ENCODE data around the gene CHRND. TPM values are rescaled to one million over a fixed set of nuclear protein-coding genes. Genes with fewer than 3 reads are reported as not detected.

The CHRND gene
- total RNA-seq, 1 experiment from 2014 or later, result 0.05 TPM

DNA sequence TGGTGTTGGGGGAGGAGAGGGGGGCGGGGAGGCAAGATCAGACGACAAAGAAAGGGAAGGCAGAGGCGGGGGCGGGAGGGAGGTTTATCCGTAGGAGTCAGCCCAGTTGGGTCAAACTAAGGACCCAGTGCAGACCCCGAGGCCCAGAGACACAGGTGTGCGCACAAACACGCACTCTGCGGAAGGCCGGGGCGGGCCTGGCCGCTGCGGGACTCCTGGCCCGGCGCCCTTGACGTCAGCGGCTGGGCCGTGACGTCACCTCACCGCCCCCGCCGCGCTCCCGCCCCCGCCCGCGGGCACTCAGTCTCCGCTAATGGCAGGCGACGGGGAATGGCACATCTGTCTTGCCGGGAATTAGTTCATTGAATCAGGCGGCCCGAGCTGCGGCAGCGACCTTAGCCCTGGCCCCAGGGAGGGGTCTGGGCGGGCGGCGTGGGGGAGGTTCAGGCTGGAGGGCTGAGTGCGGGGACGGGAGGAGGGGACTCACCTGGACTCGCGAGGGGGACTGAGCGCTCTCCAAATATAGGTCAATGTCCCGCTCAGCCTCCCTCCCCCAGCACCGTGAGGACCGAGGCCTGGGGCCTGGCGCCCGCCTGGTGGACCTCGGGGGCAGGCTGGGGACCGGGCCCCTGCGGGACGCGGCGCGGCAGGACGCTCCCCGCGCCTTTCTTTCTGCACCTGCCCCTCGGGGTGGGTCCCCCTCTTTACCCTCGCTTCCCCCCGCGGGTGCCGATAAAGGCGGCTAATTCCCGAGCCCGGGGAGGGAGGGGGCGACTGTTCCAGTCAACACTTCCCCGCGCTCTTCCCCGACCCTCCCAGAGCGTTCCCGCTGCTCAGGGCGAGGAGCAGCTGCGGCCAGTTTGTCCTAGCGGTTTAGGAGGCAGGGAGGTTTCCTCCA, 22.8 kb upstream of the CHRND start:
- DNase-seq (ENCODE audit: extremely low read depth, low read depth), result peak; percentile 59

DNA sequence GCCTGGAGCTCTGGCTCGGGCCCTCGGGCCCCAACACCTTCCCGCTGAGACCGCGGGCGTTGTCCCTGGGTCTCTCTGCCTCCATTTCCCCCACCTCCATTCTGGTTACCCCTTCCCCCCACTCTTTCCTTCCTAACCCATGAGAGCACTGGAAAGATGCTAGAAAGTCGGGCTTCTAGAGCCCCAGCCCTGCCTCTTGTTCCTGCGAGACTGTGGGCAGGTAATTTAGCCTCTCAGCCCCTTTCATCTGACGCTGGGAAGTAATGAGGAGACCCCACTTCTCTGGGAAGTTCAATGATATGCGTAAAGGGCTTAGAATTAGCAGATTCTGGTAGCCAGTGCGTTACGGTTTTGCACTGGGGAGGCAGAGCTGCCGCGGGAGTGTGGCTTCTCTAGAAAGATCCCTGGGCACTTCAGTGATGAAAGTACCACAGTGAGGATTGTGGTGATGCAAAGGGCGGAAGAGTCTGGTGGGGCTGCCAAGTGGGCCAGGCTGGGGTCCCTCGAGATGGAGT, 22.1 kb upstream of the CHRND start:
- DNase-seq (ENCODE audit: extremely low read depth, low read depth), result no peak

DNA sequence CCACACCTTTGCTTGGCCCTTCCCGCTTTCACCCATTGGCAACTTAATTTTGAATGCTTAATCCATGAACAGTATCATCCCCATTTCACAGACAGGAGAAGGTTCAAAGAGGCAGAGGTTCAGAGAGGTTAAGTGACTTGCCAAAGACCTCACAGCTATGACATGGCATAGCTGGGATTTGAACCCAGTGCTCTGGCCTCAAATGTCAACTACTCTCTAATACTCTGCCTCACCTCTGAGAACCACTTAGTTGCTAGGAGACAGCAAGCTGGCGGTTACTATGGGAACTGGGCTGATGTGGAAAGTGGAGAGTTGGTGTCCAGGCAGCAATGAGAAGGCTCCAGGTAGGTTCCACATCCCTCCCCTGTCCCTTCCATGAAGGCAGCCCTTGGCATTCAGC, 21.5 kb upstream of the CHRND start:
- no peak for DNase-seq (ENCODE audit: extremely low read depth, low read depth)

DNA sequence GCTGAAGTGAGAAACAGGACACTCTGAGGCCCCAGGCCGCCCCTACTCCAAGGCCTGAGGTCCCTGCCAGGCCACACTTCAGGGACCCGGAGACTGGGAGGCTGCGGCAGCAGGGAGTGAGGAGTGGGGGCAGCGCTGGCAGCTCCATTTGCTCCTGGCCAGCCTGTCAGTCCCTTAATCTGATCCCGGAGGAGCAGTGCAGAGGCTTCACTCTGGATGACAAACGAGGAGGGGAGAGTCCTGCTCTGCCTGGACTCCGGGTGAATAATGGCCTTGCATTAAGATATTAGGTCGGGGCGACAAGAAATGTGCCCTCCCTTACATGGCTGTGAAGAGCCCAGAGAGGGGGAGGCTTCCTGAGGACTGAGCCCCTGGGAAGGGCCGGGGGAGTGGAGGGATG, 20.1 kb upstream of the CHRND start:
- DNase-seq (ENCODE audit: extremely low read depth, low read depth), result no peak

GRCh38 chr2:232506709-232507108, 19.3 kb upstream of the CHRND start:
- DNase-seq (ENCODE audit: extremely low read depth, low read depth), result no peak

- no peak for DNase-seq (ENCODE audit: extremely low read depth, low read depth)
Observed at GRCh38 chr2:232508251-232508650, 17.7 kb upstream of the CHRND start.

GRCh38 chr2:232511336-232511890, 14.5 kb upstream of the CHRND start:
- no peak for DNase-seq (ENCODE audit: extremely low read depth, low read depth)

DNA sequence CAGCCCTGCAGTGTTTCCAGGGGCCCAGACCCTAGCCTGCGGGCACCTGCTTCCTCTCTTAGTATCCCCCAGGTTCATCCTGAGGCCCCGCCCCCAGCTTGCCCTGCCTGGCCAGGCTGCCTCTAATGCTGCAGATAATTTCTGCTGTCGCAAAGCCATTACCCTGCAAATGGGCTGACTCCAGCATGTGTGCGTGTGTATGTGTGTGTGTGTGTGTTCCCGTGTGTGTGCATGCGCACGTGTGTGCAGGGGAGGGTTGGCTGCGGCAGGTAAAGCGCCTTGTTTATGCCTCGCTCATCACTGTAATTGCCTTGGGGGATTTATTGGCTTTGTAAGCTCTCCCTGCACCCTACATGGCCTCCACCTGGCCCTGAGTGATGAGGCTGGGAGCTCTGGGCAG, 13.4 kb upstream of the CHRND start:
- DNase-seq (ENCODE audit: extremely low read depth, low read depth), result no peak

DNA sequence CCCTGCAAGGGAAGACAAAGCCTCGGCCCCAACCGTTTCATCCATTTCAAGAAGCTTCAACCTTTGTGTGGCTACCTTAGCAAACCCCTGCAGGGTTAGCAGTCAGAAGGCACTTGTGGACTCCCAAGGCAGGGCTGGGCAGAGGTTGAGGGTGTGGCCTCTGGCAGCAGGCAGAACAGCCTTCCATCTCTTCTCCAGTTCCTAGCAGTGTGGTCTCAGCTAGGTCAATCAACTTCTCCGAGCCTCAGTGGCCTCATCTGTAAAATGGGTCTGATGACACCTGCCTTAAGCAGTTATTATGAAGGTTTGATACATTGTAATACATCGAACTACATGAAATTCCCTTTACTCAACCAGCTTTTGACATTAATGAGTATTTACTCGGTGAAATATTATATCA, 12.6 kb upstream of the CHRND start:
- no peak for DNase-seq (ENCODE audit: extremely low read depth, low read depth)

DNA sequence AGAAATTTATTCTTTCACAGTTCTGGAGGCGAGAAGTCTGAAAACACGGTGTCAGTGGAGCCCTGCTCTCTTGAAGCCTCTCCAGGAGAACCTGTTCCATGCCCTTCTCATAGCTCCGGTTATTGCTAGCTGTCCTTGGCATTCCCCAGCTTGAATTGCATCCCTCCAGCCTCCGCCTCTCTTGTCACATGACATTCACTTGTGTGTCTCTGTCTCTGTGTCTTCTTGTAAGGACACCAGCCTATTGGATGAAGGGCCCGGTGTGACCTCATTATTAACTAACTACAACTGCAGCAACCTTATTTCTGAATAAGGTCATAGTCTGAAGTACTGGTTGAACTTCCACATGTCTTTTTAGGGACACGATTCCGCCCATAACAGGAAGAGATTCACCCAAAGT, 10.3 kb upstream of the CHRND start:
- no peak for DNase-seq (ENCODE audit: extremely low read depth, low read depth)

DNA sequence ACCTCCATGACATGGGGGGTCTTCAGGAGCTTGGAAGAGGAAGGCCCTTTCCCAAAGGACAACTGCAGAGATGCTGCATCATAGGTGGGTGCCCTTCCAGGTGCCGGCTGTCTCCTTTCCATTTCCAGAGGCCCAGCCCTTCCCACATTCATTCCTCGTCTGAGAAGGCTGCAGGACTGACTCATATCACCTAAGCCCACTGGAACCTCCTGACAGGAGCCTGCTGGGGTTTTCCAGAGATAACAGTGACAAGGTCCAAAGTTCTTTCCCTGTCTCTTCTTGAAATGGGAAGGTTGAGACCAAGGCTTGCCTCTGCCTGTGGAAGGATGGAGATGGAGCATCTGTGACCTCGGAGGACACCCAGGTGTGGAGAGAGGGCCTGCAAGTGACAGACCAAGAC, 9.4 kb upstream of the CHRND start:
- no peak for DNase-seq (ENCODE audit: extremely low read depth, low read depth)

GRCh38 chr2:232518844-232519243, 7.1 kb upstream of the CHRND start:
- DNase-seq (ENCODE audit: extremely low read depth, low read depth), result no peak

- no peak for DNase-seq (ENCODE audit: extremely low read depth, low read depth)
Observed at GRCh38 chr2:232519581-232520438, 6.2 kb upstream of the CHRND start, which contains the start of gene PRSS56. Gene PRSS56, plus strand, starts transcription at chr2:232520388. Its CDS starts 211 bp downstream, at chr2:232520599.

GRCh38 chr2:232520489-232520888, 5.5 kb upstream of the CHRND start:
- no peak for DNase-seq (ENCODE audit: extremely low read depth, low read depth)

- DNase-seq (ENCODE audit: extremely low read depth, low read depth), result no peak
Observed at GRCh38 chr2:232521098-232521497, 4.9 kb upstream of the CHRND start.

DNA sequence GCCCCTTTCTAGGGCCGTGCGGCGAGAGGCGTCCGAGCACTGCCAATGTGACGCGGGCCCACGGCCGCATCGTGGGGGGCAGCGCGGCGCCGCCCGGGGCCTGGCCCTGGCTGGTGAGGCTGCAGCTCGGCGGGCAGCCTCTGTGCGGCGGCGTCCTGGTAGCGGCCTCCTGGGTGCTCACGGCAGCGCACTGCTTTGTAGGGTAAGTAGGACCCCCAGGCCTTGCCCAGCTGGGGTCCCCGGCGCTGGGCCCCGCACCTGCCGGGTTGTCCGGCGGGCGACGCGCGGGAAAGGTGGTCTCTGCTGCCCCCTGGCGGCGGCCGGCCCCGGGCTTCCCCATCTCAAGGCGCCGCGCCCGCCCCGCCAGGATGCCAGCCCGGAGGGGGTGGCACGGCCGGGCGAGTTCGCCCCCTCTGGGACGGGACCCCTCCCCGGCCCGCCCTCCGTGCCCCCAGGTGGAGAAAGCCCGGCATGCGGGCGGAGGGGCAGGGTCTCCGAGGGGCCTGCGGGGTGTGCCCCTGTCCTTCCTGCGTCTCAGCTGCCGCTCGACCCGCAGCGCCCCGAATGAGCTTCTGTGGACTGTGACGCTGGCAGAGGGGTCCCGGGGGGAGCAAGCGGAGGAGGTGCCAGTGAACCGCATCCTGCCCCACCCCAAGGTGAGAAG, 3.9 kb upstream of the CHRND start:
- peak; percentile 38 for DNase-seq (ENCODE audit: extremely low read depth, low read depth)

DNA sequence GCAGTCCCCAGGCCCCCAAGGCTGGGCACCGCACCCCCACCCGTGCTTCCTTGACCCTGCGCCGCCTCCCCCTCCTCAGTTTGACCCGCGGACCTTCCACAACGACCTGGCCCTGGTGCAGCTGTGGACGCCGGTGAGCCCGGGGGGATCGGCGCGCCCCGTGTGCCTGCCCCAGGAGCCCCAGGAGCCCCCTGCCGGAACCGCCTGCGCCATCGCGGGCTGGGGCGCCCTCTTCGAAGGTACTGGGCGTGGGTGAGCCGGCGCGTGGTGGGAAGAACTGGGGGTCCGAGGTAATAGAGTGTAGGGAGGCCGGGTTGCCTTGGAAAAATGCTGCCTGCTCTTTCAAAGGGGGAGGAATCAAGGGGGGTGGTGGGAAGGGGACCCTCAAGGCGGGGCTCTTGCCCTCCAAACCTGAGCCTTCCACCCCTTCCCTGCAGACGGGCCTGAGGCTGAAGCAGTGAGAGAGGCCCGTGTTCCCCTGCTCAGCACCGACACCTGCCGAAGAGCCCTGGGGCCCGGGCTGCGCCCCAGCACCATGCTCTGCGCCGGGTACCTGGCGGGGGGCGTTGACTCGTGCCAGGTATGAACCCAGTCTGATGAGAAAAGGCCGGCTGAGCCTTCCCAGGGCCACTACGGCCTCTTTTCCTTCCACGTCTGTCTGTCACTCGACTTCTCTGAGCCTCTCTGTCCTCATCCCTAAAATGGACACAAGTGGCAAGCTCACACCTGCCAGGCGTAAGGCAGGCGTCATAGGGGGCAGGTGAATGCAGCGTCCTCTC, 3.1 kb upstream of the CHRND start:
- DNase-seq (ENCODE audit: extremely low read depth, low read depth), result no peak

GRCh38 chr2:232523402-232523681, 2.6 kb upstream of the CHRND start:
- DNase-seq (ENCODE audit: extremely low read depth, low read depth), result no peak

GRCh38 chr2:232523682-232524597, 2.0 kb upstream of the CHRND start:
- DNase-seq (ENCODE audit: extremely low read depth, low read depth), result peak; percentile 70

All from NCI-H460 (cell line).